Measurements from ENCODE around the gene SUDS3.
"Not testable (repeated sequence)": the region's sequence is repeated elsewhere in the genome, so short reads cannot be mapped to it uniquely, and the experiment has no call there.

Gene SUDS3, protein sequence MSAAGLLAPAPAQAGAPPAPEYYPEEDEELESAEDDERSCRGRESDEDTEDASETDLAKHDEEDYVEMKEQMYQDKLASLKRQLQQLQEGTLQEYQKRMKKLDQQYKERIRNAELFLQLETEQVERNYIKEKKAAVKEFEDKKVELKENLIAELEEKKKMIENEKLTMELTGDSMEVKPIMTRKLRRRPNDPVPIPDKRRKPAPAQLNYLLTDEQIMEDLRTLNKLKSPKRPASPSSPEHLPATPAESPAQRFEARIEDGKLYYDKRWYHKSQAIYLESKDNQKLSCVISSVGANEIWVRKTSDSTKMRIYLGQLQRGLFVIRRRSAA

DNA sequence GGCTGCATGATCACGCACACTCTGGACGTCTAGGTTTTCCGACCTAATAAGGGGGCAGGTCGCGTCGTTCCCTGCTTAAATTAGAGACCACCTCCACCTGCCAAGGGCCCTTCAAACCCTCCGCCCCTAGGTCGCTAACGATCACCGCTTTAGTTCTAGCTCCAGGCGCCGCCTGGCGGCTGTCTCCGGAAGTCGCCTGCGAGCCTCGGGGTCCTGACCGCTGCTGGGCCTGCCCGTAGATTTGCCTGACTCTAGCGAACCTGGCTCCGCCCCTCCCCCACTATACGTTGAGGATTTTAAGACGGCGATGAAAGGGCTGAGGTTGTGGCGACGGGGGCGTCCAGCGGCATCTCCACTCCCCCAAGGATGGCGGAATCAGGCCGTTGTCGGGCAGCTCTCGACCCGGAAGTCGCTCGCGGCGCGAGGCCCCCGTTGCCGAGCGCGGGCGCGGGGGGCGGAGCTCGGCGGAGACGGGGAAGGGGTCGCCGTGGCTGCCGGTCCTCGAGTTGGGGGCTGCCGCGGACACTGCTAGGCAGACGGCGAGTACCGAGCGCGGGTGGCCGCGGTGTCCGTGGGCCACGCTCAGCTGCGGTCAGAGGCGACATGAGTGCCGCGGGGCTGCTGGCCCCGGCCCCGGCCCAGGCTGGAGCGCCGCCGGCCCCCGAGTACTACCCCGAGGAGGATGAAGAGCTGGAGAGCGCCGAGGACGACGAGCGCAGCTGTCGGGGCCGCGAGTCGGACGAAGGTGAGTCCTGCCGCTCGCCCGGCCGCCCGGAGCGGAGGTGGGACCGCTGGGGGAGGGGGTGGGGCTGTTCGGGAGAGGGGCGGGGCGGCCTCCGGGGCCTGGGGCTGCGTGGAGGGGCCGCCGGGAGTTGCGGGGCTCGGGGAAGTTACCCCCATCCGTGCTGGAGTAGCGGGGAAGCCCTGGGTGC, at the start of gene SUDS3:
TSS of gene SUDS3 (plus strand) at position 467 of the 932 bp plus-strand sequence. CDS start at position 604, 137 bp downstream.
- DNase-seq (ENCODE audit: low read depth in 2 of 2), result peak; percentile 84 to 91

DNA sequence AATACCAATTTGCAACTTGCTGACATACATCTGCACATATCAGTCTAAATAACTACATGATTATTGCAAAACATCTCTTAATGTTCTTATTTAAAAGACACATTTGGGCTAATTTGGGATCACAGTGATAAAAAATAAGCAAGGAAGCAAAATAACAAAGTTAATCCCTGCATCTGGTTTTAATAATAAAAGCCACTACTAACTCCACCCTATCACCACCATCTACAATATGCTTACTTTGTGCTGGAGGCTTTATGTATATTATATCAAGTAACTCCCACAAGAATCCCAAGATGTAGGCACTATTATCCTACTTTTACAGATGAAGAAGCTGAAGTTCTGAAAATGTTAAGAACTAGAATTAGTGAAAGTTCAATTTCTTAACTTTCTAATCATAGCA, 49.4 kb upstream of the SUDS3 start:
- DNase-seq (ENCODE audit: low read depth in 2 of 2), result no peak

- DNase-seq (ENCODE audit: low read depth in 2 of 2), result no peak
Observed at GRCh38 chr12:118327391-118327790, 49.0 kb upstream of the SUDS3 start.

DNA sequence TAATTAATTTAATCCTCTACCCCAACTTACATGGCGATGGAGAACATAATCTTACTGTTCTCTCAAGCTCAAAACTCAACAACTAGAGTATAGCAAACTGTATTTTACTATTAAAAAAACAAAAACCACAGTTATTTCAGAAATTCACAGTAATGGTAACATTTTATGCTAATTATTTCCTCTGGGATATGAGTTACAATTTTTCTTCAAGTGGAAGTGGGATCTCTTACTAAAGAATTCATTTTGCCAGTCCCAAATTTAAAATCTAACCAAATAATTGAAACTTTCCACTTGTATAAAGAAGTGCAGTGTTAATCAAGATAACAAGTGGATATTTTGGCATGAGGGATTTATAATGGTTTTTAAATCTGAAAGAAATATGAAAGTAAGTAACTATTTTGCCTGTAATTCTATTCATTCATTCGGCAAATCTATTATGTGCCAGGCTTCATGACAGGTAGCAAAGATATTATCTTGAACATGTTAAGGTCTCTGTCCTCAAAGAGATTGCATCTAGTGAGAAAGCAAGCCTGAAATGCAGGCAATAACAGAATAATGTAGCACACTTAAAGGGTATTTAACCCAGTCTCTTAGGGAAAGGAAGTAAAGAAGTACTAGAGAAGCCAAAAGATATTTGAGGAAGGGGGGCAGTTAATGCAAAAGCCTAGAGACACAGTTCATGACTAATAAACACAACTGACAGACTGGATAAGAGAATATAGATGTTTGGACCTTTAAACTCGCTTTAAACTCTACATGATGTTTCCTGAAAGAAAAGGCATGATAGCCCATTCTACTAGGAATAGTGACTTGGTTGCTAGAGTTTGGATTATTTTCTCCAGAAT, 47.6 kb upstream of the SUDS3 start:
- DNase-seq (ENCODE audit: low read depth in 2 of 2), result no peak

DNA sequence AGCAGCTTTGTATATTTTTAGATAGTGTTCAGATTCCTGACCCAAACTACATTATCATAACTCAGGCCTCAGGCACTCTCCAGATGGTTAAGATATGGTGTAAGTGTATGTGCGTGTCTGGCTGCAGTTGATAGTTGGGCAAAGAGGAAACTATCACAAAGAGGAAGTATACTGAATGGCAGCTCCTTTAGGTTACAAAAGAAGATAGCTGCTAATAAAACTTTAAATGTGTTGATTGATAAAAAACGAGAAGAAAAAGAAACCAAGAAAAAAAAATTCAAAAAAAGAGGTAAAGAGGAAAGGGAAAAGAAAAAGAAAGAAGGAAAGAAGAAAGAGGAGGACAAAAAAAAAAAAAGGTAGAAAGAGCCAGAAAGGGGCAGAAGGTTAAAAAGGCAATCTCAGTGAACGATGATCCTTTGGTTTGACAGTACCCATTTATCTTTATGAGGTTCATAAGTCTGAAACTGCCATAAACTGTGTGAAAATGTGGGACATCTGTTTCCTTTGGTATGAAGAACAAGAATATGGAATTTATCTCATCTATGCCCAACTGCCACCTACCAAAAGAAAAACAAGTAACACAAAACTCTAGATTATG, 45.8 kb upstream of the SUDS3 start:
- no peak for DNase-seq (ENCODE audit: low read depth in 2 of 2)

- DNase-seq (ENCODE audit: low read depth in 2 of 2), result no peak
Observed at GRCh38 chr12:118332511-118332910, 43.8 kb upstream of the SUDS3 start.

DNA sequence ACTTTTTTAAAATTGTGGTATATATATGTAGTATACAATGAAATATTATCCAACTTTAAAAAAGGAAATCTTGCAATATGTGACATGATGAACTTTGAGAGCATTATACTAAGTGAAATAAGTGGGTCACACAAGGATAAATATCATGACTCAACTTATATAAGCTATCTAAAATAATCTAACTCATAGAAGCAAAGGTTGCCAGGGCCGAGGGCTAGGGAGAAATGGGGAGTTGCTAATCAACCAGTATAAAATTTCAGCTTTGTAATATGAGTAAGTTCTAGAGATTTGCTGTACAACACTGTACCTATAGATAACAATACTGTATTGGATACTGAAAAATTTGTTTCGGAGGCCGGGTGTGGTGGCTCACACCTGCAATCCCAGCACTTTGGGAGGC, 42.1 kb upstream of the SUDS3 start:
- DNase-seq (ENCODE audit: low read depth in 2 of 2), result no peak

- no peak for DNase-seq (ENCODE audit: low read depth in 2 of 2)
Observed at GRCh38 chr12:118334939-118335567, 41.3 kb upstream of the SUDS3 start.

DNA sequence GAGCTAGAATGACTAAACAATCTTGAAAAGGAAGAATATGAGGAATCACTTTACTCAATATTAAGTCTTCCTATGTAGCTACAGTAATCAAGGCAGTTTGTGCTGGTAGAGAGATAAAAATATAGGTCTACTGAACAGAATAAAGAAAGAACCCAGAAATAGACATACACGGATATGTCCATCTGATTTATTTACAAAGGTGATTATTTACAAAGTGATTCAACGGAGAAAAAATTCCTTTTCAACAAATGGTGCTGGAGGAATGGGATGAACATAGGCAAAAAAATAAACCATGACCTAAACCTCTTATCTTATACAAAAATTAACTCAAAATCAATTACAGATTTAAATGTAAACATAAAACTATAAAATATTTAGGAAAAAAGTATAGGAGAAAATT, 40.2 kb upstream of the SUDS3 start:
- DNase-seq (ENCODE audit: low read depth in 2 of 2), result no peak

GRCh38 chr12:118337194-118337838, 39.0 kb upstream of the SUDS3 start:
- DNase-seq (ENCODE audit: low read depth in 2 of 2), result no peak

DNA sequence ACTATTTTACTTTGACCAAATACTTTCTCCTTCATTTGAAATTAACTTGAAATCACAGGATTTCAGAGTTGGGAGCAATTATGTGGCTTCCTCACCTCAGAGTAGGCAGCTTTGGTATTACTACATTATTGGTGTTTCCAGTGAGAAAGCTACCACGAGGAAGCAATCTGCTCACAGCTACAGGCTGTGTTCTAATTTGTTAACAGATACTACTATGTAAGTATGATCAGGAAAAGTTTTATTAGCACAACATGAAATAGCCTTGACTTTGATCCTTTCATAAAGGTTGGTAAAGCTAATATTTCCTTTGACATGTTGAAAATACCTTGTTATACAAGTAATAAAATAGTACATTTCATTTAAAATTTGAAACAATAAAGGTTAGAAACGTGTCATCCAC, 34.3 kb upstream of the SUDS3 start:
- DNase-seq (ENCODE audit: low read depth in 2 of 2), result no peak

DNA sequence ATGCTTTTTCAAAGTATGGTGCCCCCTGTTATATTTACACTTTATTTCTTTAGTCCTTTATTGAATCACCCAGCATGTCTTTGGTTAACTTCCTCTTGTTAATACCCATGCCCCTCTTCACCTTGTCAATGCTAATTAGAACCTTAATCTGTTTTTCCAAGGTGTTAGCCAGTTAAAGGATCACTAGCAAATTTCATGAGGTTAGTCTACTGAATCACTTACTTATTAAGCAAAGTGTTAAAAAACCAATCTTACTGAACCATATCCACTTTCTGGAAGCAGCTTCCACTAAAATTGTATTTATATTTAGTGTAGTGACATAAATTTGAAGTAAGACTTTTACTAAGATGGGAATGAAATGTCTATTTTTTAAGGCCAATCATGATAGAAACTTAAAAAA, 31.5 kb upstream of the SUDS3 start:
- no peak for DNase-seq (ENCODE audit: low read depth in 2 of 2)

GRCh38 chr12:118345355-118345754, 31.0 kb upstream of the SUDS3 start:
- no peak for DNase-seq (ENCODE audit: low read depth in 2 of 2)

- DNase-seq (ENCODE audit: low read depth in 2 of 2), result no peak
Observed at GRCh38 chr12:118346895-118347294, 29.5 kb upstream of the SUDS3 start.

DNA sequence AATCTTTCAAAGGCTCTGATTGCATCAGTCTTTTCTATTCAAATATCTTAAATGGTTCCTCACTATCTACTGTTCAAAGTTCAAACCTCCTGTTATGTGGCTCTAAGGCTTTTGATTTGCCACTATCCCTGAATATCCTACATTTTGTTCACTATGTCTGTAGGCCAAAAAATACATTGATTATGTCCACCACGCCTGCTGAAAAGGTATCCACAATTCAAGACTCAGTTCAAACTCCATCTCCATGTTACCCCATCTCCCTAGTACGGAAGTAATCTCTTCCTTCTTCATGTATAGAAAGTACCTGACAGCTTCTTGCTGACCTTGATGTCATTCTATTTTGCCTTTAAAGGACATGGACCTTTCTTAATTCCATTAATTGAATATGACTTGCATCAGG, 28.4 kb upstream of the SUDS3 start:
- no peak for DNase-seq (ENCODE audit: low read depth in 2 of 2)

- no peak for DNase-seq (ENCODE audit: low read depth in 2 of 2)
Observed at GRCh38 chr12:118350908-118351559, 25.3 kb upstream of the SUDS3 start.

GRCh38 chr12:118353721-118354120, 22.6 kb upstream of the SUDS3 start:
- no peak for DNase-seq (ENCODE audit: low read depth in 2 of 2)

- not testable (repeated sequence) for DNase-seq (ENCODE audit: low read depth in 2 of 2)
Observed at GRCh38 chr12:118354503-118354902, 21.9 kb upstream of the SUDS3 start.

DNA sequence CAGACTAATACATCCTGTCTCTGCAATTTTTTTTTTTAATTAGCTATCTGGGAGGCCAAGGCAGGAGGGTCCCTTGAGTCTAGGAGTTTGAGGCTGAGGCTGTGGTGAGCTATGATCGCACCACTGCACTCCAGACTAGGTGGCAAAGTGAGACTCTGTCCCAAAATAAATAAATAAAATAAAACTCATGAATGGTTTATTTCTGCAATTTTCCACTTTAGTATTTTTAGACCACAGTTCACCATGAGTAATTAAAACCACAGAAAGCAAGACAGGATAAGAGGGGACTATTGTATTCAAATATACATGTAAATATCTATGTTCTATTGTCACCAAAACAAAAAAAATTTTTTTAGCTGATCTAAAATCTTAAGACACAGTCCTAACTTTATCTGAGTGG, 21.5 kb upstream of the SUDS3 start:
- DNase-seq (ENCODE audit: low read depth in 2 of 2), result no peak

GRCh38 chr12:118355843-118356242, 20.5 kb upstream of the SUDS3 start:
- no peak for DNase-seq (ENCODE audit: low read depth in 2 of 2)
